H1 (cell line): Measurements from ENCODE around the gene PPP1R15B. TPM values are rescaled to one million over a fixed set of nuclear protein-coding genes. Genes with fewer than 3 reads are reported as not detected.

ENCODE experiments used
- CTCF ChIA-PET: fragments of 300-600 bp; sonication (Branson Sonifier 250); formaldehyde crosslinking; loops from one replicate; lab custom pipeline; 2021; ENCODE audit not compliant: partially characterized antibody; lab: Charles Lee
- POLR2A ChIA-PET: fragments of 300-600 bp; sonication (Branson Sonifier 250); formaldehyde crosslinking; loops from one replicate; lab custom pipeline; 2021; ENCODE audit warnings: inconsistent platforms; ENCODE audit not compliant: partially characterized antibody; lab: Charles Lee
- DNase-seq, 2 experiments: peaks; one replicate each; pipeline versions ENCODE4 v3.0.0 to v3.0.0-alpha.2; 2010 to 2022; ENCODE audit warnings: low spot score in 2 of 2, low read depth in 1 of 2, mixed read lengths in 1 of 2
- FAIRE-seq: peaks from 2 replicates; lab custom pipeline; 2011; peaks lifted over from hg19 to GRCh38; lab: Jason Lieb, UNC
- H2AFZ ChIP-seq: 2 replicates; pipeline ENCODE4 v1.8.1; 2012; ENCODE audit warnings: low read length, inconsistent platforms
- H2AK5ac ChIP-seq: 2 replicates; pipeline ENCODE4 v1.6.1; 2013; ENCODE audit warnings: low read depth, low read length
- H2BK120ac ChIP-seq: replicated peaks from 2 replicates; pipeline ENCODE3; 2013; ENCODE audit warnings: low read depth, low read length, inconsistent platforms
- H2BK12ac ChIP-seq: 2 replicates; pipeline ENCODE4 v1.6.1; 2013; ENCODE audit warnings: low read depth, low read length
- H2BK15ac ChIP-seq: 2 replicates; pipeline ENCODE4 v1.6.1; 2013; ENCODE audit warnings: low read length
- H2BK20ac ChIP-seq: 2 replicates; pipeline ENCODE4 v1.6.1; 2013; ENCODE audit warnings: low read length
- H2BK5ac ChIP-seq: 2 replicates; pipeline ENCODE4 v1.6.1; 2013; ENCODE audit warnings: low read depth, low read length
- H3K14ac ChIP-seq: 2 replicates; pipeline ENCODE4 v1.6.1; 2013; ENCODE audit warnings: inconsistent platforms; ENCODE audit not compliant: insufficient read length
- H3K18ac ChIP-seq: 2 replicates; pipeline ENCODE4 v1.6.1; 2013; ENCODE audit warnings: low read length; ENCODE audit errors: extremely low read depth
- H3K23ac ChIP-seq: 2 replicates; pipeline ENCODE4 v1.6.1; 2013; ENCODE audit warnings: inconsistent platforms; ENCODE audit not compliant: insufficient read length
- H3K23me2 ChIP-seq: 2 replicates; pipeline ENCODE4 v1.6.1; 2013; ENCODE audit warnings: low read depth, low read length
- H3K27ac ChIP-seq: 2 replicates; pipeline ENCODE4 v1.6.1; 2011; ENCODE audit warnings: low read depth, low read length, inconsistent platforms
- H3K27me3 ChIP-seq, 4 experiments: replicated peaks in 1 of 4; 1 replicate in 1 of 4; 2 replicates in 3 of 4; pipeline versions ENCODE4 v1.6.1 to v1.8.1; 2011 to 2013; ENCODE audit warnings: low read length in 3 of 4, mild to moderate bottlenecking in 3 of 4, inconsistent platforms in 2 of 4, mixed read lengths in 2 of 4, moderate library complexity in 1 of 4; ENCODE audit not compliant: control insufficient read depth in 3 of 4, insufficient read depth in 3 of 4; ENCODE audit errors: extremely low read depth in 1 of 4
- H3K36me3 ChIP-seq, 4 experiments: 2 replicates each; pipeline versions ENCODE4 v1.6.1 to v1.8.1; 2011 to 2013; ENCODE audit warnings: mild to moderate bottlenecking in 4 of 4, low read length in 3 of 4, moderate library complexity in 2 of 4, control low read depth in 1 of 4, inconsistent platforms in 1 of 4; ENCODE audit not compliant: insufficient read depth in 4 of 4, control insufficient read depth in 2 of 4
- H3K4ac ChIP-seq: replicated peaks from 2 replicates; pipeline ENCODE3; 2013; ENCODE audit warnings: low read length, low read depth, mixed read lengths, inconsistent platforms; ENCODE audit not compliant: insufficient read length
- H3K4me1 ChIP-seq, 4 experiments: replicated peaks in 1 of 4; 1 replicate in 1 of 4; 2 replicates in 3 of 4; pipeline versions ENCODE4 v1.6.1 to v1.8.1; 2011 to 2013; ENCODE audit warnings: low read length in 3 of 4, inconsistent platforms in 2 of 4, mixed read lengths in 1 of 4; ENCODE audit not compliant: insufficient read depth in 4 of 4, control insufficient read depth in 3 of 4
- H3K4me2 ChIP-seq, 2 experiments: 2 replicates each; pipeline versions ENCODE4 v1.6.1 to v1.8.1; 2011 to 2013; ENCODE audit warnings: low read depth in 2 of 2, low read length in 2 of 2, control low read depth in 1 of 2, inconsistent platforms in 1 of 2, mild to moderate bottlenecking in 1 of 2; ENCODE audit not compliant: insufficient read depth in 1 of 2
- H3K4me3 ChIP-seq, 4 experiments: fragments of 200-600, 300-600 bp in 1 of 4; sonication (generic), shearing (Covaris generic), sonication (Bioruptor Twin) in 1 of 4; 2 replicates each; pipeline versions ENCODE4 v1.5.1 to v1.8.1; 2011 to 2016; ENCODE audit warnings: low read length in 4 of 4, low read depth in 3 of 4, control low read depth in 2 of 4, inconsistent platforms in 2 of 4, mild to moderate bottlenecking in 2 of 4, mixed read lengths in 1 of 4, moderate library complexity in 1 of 4; ENCODE audit not compliant: insufficient read depth in 2 of 4; ENCODE audit errors: extremely low read depth in 1 of 4
- H3K56ac ChIP-seq: replicated peaks from 2 replicates; pipeline ENCODE3; 2013; ENCODE audit warnings: low read depth, mild to moderate bottlenecking, mixed read lengths, low read length, inconsistent platforms; ENCODE audit not compliant: insufficient read length
- H3K79me1 ChIP-seq: 2 replicates; pipeline ENCODE4 v1.6.1; 2013; ENCODE audit warnings: low read depth, low read length, control low read depth
- H3K79me2 ChIP-seq, 2 experiments: 2 replicates each; pipeline versions ENCODE4 v1.6.1 to v1.8.1; 2012 to 2013; ENCODE audit warnings: low read length in 2 of 2, mild to moderate bottlenecking in 2 of 2, inconsistent platforms in 1 of 2; ENCODE audit not compliant: insufficient read depth in 2 of 2, control insufficient read depth in 1 of 2
- H3K9ac ChIP-seq, 4 experiments: replicated peaks in 1 of 4; 1 replicate in 1 of 4; 2 replicates in 3 of 4; pipeline versions ENCODE4 v1.6.1 to v1.8.1; 2011 to 2013; ENCODE audit warnings: low read depth in 3 of 4, low read length in 3 of 4, control low read depth in 2 of 4, mild to moderate bottlenecking in 2 of 4, moderate library complexity in 2 of 4, inconsistent platforms in 1 of 4; ENCODE audit errors: extremely low read depth in 1 of 4
- H3K9me3 ChIP-seq, 2 experiments: 2 replicates each; pipeline versions ENCODE4 v1.6.1 to v1.8.1; 2012 to 2013; ENCODE audit warnings: mild to moderate bottlenecking in 2 of 2, moderate library complexity in 2 of 2, control low read depth in 1 of 2, inconsistent platforms in 1 of 2, low read depth in 1 of 2, low read length in 1 of 2, mixed read lengths in 1 of 2; ENCODE audit not compliant: insufficient read depth in 2 of 2
- H4K20me1 ChIP-seq, 2 experiments: replicated peaks in 1 of 2; 2 replicates each; pipeline versions ENCODE3 to v1.8.1; 2011 to 2013; ENCODE audit warnings: inconsistent platforms in 2 of 2, low read length in 2 of 2, mild to moderate bottlenecking in 1 of 2; ENCODE audit not compliant: insufficient read depth in 2 of 2, control insufficient read depth in 1 of 2
- H4K5ac ChIP-seq: 2 replicates; pipeline ENCODE4 v1.6.1; 2013; ENCODE audit warnings: low read length, low read depth, mixed read lengths, inconsistent platforms; ENCODE audit not compliant: insufficient read length
- H4K8ac ChIP-seq: 2 replicates; pipeline ENCODE4 v1.8.0; 2013; ENCODE audit warnings: mild to moderate bottlenecking, moderate library complexity, low read length, inconsistent platforms; ENCODE audit not compliant: insufficient read depth; ENCODE audit errors: extremely low read depth
- H4K91ac ChIP-seq: replicated peaks from 2 replicates; pipeline ENCODE3; 2013; ENCODE audit warnings: low read length, mixed read lengths, inconsistent platforms; ENCODE audit not compliant: insufficient read length
- E2F6 ChIP-seq: IDR thresholded peaks from 2 replicates; pipeline ENCODE4 v1.6.1; 2012; ENCODE audit warnings: inconsistent platforms
- GABPA ChIP-seq: IDR thresholded peaks from 2 replicates; pipeline ENCODE4 v1.6.1; 2011; ENCODE audit warnings: mild to moderate bottlenecking, low read length, moderate library complexity, borderline replicate concordance; ENCODE audit not compliant: insufficient read depth
- HDAC2 ChIP-seq, 2 experiments: fragments of 300-600 bp in 1 of 2; sonication (generic) in 1 of 2; IDR thresholded peaks; 2 replicates each; pipeline ENCODE4 v1.6.1; 2011 to 2012; ENCODE audit warnings: low read depth in 2 of 2, low read length in 2 of 2, mild to moderate bottlenecking in 2 of 2, moderate library complexity in 2 of 2, borderline replicate concordance in 1 of 2, inconsistent platforms in 1 of 2
- RAD21 ChIP-seq, 2 experiments: IDR thresholded peaks in 1 of 2; conservative IDR thresholded peaks in 1 of 2; 2 replicates each; pipeline ENCODE4 v1.6.1; 2011; ENCODE audit warnings: low read depth in 2 of 2, low read length in 2 of 2, improper control_type of control experiment in 1 of 2, inconsistent platforms in 1 of 2, mild to moderate bottlenecking in 1 of 2, moderate library complexity in 1 of 2
- SP2 ChIP-seq: IDR thresholded peaks from 2 replicates; pipeline ENCODE4 v1.6.1; 2012; ENCODE audit warnings: mild to moderate bottlenecking, low read length, inconsistent platforms
- TCF12 ChIP-seq: IDR thresholded peaks from 2 replicates; pipeline ENCODE4 v1.6.1; 2011; ENCODE audit warnings: low read depth, mild to moderate bottlenecking, low read length
- WGBS, 2 experiments: shearing (Covaris generic) in 1 of 2; methylation state at CpG; one replicate each; pipeline versions ENCODE4 v1.1.6 to v1.1.7; 2013 to 2015; ENCODE audit warnings: low lambda C conversion rate in 2 of 2, mixed read lengths in 2 of 2, inconsistent platforms in 1 of 2, low coverage in 1 of 2, missing lambda C conversion rate in 1 of 2; ENCODE audit not compliant: insufficient replicate concordance in 2 of 2, insufficient coverage in 1 of 2, insufficient read length in 1 of 2; ENCODE audit errors: extremely low coverage in 1 of 2, missing lambda C conversion rate in 1 of 2; 5-methylcytosine and 5-hydroxymethylcytosine counted together
- polyA plus RNA-seq, 7 experiments: library from polyadenylated mRNA; depleted of rRNA in 3 of 7; stranded (reverse) in 5 of 7; unstranded in 2 of 7; fragments of >200 nt in 5 of 7; fragments of 200-250 nt in 2 of 7; gene quantifications; 1 replicate in 5 of 7; 2 replicates in 1 of 7; 4 replicates in 1 of 7; pipeline versions ENCODE4 v1.2.1 to v1.2.3, GENCODE V29; 2011 to 2013; ENCODE audit warnings: missing spikeins in 2 of 7, mixed read lengths in 2 of 7
- total RNA-seq: library from RNA; stranded (reverse); fragmentation: NEBNext Ultra II Directional; extraction: Animal tissue kit (Norgen Biotek cat#: 25700); gene quantifications from 2 replicates; pipeline ENCODE4 v1.2.1, GENCODE V29; 2021

Gene PPP1R15B
- total and polyA plus RNA-seq, 2 of the 8 experiments (the other 6 are each of a cell fraction or from before 2014, with no cell fraction given), result 14.4 to 72.2 TPM

GRCh38 chr1:204426035-204426436, 14.4 kb upstream of the PPP1R15B start:
- 97% methylated on average over 5 of the region's 5 CpGs; no CpG with 5 or more reads in 1 of the 2 experiments for WGBS, 2 experiments
- H3K4ac ChIP-seq, result no peak overlapping the region
- H3K14ac ChIP-seq, result no peak overlapping the region
- H2AK5ac ChIP-seq, result no peak overlapping the region
- H3K9ac ChIP-seq, result no peak overlapping the region
- H2BK5ac ChIP-seq, result no peak overlapping the region
- no peaks in the 10 kb centered on the region for H3K9me3 ChIP-seq
- H4K20me1 ChIP-seq, result peaks cover 0 to 3% of the 10 kb centered on the region in 2 experiments
- H2BK20ac ChIP-seq, result no peak overlapping the region
- no peak overlapping the region for H3K56ac ChIP-seq
- DNase-seq, result no peak
- H4K8ac ChIP-seq, result no peak overlapping the region
- no peaks in the 10 kb centered on the region for H3K79me2 ChIP-seq
- H2AFZ ChIP-seq, result no peak overlapping the region
- POLR2A ChIA-PET, result no interaction called here
- H3K4me1 ChIP-seq, result 0 out of 7 replicates have a peak, but pooled peaks cover 0 to 2% (median 0%) of the 10 kb centered on the region in 4 experiments
- no peak overlapping the region for H3K18ac ChIP-seq
- no peak overlapping the region for H3K4me3 ChIP-seq
- H4K91ac ChIP-seq, result no peak overlapping the region
- no peaks in the 10 kb centered on the region for H3K79me1 ChIP-seq
- H3K27ac ChIP-seq, result no peak overlapping the region
- H3K23me2 ChIP-seq, result no peaks in the 10 kb centered on the region; the same call in 1 of the 2 replicates
- no peak overlapping the region for H2BK12ac ChIP-seq
- no peak overlapping the region for H4K5ac ChIP-seq
- CTCF ChIA-PET, result interaction anchor here (20.6 to 47.3 kb wide), 2 partner anchors 19 to 70 kb away, joined by 310 to 2124 read pairs; partner anchors contain the start of genes MDM4 and PIK3C2B
- no peak overlapping the region for H3K23ac ChIP-seq
- H3K4me2 ChIP-seq, result no peak overlapping the region
- no peak overlapping the region for H2BK15ac ChIP-seq
- H2BK120ac ChIP-seq, result no peak overlapping the region
- no peak for FAIRE-seq
- peaks cover 0 to 8% (median 3%) of the 10 kb centered on the region in 4 experiments; a peak in 5 of 8 replicates for H3K36me3 ChIP-seq
- H3K27me3 ChIP-seq, result no peaks in the 10 kb centered on the region
- TF ChIP-seq SP2, result no peak
- TF ChIP-seq TCF12, result no peak
- TF ChIP-seq RAD21 (IDR thresholded peaks at IDR 0.05 in 1 of 2, conservative IDR thresholded peaks at IDR 0.05 in 1 of 2; ENCODE audit: low read depth in 2 of 2, low read length in 2 of 2), result no peak
- TF ChIP-seq E2F6, result no peak
- TF ChIP-seq GABPA, result no peak
- no peak for TF ChIP-seq HDAC2 (IDR thresholded peaks at IDR 0.05; ENCODE audit: borderline replicate concordance in 1 of 2, low read depth in 2 of 2, low read length in 2 of 2)
